A204.1 (cell line): Measurements from ENCODE around the gene ARID3A.
"Not testable (repeated sequence)": the region's sequence is repeated elsewhere in the genome, so short reads cannot be mapped to it uniquely, and the experiment has no call there.

ENCODE experiments used
- FAIRE-seq: peaks from 2 replicates; lab custom pipeline; 2012; peaks lifted over from hg19 to GRCh38; lab: Jason Lieb, UNC

Gene ARID3A

DNA sequence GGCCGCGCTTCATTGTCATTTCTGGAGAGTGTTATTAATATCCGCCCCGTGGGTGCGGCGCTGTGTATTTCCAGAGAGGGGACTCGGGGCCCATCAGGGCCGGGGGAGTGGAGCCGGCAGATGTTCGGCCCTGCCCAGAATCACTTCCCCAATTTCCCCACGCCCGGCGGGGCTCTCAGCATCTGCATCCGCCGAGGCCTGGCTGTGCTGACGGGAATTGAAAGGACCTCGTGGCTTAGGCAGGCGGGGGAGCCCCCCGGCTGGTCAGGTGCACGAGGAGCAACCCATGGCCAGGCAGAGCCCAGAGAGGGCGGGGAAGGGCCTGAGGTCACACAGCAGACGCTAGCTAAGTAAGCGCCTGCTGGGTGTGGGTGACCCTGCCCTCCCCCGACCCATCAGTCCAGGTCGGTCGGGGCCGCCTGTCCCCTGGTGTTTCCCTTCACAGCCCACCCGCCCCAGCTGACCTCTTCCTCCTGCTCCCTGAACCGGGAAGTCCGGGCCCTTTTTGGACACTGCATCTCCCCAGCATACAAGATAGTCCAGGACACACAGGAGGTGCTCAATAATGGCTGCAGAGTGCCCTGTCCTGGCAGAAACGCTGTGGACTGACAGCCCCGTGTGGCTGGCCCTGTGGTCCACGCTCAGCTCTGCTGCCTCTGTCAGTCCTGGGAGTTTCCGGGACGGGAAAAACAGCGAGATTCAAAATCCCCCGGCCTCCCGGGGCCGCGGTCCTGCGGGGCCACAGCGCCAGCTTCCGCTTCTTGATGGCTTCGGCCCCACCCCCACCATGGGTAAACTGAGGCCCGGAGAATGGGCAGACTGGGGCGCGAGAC, 22.1 kb downstream of the ARID3A start:
- no peak for FAIRE-seq

DNA sequence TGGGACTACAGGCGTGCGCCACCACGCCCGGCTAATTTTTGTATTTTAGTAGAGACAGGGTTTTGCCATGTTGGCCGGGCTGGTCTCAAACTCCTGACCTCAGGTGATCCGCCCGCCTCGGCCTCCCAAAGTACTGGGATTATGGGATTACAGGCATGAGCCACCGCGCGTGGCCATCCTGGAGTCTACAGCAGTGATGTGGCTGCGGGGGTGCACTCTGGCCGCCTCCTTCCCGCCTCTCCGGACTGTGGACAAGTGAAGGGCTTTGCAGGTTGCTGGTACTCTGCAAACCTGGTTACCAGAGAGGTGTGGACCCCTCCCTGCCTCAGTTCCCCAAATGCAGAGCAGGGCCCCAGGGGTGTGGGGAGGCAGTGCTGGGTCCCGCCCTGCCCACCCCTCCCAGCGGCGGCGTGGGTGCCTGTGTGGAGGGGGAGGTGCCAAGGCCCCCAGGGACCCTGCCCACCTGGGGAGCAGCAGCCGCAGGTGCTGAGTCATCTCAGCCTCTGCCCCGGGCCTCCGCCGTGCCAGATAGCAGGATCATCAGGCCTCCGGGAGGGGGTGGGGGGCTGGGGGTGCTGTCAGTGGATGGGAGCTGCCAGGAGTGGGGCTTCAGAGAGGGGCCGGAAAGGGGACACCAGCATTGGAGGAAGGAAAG, 23.1 kb downstream of the ARID3A start:
- FAIRE-seq, result no peak

DNA sequence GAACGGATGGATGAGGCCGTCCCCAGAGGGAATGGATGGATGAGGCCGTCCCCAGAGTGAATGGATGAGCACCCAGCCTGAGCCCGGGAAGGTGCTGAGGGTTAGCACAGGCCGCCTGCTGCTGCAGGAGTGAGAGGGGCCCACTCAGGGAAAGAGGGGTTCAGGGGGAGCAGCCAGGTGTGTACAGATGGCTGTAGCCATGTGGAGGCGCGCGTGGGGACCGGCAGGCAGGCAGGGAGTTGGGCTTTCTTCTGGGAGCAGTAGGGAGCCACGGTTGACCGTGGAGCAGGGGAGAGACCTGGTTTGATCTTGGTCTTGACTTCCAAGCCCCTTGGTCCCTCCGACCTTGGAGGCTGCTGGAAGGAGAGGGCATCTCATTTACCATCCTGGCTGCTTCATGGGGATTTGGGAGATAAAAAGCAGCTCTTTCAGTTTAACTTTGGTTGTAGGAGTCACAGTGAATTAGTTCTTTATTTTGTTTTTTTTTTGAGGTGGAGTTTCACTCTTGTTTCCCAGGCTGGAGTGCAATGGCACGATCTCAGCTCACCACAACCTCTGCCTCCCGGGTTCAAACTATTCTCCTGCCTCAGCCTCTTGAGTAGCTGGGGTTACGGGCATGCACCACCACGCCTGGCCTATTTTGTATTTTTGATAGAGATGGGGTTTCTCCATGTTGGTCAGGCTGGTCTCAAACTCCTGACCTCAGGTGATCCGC, 24.7 kb downstream of the ARID3A start:
- FAIRE-seq, result no peak

DNA sequence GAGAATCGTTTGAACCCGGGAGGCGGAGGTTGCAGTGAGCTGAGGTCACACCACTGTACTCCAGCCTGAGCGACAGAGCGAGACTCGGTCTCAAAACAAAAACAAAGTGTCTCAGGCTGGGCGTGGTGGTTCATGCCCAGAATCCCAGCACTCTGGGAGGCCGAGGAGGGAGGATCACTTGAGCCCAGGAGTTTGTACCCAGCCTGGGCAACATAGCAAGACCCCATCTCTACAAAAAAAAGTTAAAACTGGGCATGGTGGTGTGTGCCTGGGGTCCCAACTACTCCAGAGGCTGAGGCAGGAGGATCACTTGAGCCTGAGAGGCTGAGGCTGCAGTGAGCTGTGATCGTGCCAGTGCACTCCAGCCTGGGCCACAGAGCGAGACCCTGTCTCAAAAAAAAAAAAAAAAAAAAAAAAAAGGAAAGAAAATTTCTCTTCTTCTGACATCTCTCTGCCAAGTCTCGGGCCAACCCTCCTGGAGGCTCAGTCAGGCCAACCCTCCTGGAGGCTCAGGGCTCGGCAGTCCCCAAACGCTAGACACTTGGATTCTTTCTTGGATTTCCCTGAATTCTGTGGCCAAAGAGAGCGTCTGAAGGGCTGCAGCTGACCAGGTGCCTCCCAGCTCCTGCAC, 26.3 kb downstream of the ARID3A start:
- no peak for FAIRE-seq

DNA sequence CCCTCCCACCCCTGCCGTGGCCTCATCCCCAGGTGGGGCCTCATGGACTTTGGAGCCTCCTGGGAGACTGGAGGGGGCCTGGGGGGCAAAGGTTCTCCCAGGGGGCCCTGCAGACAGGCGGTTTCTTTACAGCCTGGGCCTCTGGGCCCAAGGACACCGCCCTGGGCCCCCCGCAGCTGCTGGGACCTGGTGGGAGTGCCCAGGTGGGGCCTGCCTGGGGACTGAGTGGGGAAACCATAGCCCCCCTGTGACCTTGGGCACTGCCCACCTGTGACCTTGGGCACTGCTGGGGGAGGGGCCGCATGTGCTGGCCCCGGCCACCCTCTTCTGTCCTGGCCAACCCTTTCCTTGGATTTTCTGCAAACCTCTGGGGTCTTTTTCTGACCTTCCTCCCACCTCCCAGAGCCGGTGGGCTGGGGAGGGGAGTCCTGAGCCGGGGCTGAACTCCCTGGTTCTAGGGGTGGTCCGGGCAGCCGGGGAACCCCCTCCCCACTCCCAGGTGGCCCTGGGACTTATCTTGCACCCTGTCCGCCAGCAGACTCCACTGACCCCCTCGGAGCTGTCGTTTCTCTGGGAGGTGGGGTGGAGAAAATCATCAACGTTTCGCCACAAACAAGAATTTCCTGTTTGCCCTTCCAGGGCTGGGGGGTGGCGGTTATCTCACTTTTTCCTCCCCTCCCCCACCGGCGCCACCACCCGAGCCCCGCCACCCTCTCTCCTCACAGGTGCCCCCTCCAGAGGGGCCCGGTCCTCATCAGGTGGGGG, 27.0 kb downstream of the ARID3A start:
- no peak for FAIRE-seq

DNA sequence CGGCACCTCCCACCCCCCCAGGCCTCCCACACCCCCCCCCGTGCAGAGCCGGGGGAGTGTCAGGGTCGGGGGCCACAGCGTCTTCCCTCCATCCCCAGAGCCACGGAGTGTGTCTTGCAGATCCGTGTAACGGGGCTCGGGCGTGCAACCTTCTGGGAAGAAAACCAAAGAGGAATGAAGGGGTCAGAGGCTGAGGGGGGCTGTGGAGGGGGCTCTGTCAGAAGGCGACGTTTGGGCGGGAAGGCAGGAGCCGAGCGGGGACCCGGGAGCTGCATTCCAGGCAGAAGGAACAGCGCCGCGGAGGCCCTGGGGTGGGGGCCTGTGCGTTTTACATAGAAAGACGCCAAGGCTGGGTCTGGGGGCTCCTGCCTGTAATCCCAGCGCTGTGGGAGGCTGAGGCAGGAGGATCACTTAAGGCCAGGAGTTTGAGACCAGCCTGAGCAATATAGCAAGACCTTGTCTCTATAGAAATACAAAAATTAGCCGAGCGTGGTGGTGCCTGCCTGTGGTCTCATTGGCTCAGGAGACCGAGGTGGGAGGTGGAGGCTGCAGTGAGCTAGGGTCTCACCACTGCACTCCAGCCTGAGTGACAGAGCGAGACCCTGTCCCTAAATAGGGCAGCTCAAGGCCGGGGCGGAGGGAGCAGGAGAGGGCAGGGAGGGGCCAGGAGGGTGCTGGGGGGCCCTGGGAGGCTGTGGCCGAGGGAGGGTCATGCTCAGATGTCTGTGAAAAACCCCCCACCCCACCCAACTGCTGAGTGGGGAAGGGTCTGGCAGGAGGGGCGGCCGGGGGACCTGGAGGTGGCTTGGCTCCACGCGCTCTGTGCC, 27.8 kb downstream of the ARID3A start:
- FAIRE-seq, result no peak

DNA sequence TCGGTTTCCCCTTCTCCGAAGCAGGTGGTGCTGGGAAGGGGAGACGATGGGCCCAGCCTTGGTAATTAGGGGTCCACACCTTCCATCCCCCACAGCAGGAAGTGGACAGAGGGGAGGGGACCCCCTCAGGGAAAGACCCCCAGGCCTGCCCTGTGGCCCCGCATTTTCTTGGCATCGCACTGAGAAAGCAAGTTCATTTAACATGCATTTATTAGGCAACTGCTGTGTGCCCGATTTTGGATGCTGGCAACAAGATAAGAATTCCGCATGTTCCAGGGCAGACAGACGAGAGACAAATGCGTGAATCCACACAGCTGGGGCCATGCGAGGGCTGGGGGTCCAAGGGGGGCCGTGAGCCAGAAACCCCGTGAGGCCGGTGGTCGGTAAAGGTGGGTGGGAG, 28.4 kb downstream of the ARID3A start:
- no peak for FAIRE-seq

DNA sequence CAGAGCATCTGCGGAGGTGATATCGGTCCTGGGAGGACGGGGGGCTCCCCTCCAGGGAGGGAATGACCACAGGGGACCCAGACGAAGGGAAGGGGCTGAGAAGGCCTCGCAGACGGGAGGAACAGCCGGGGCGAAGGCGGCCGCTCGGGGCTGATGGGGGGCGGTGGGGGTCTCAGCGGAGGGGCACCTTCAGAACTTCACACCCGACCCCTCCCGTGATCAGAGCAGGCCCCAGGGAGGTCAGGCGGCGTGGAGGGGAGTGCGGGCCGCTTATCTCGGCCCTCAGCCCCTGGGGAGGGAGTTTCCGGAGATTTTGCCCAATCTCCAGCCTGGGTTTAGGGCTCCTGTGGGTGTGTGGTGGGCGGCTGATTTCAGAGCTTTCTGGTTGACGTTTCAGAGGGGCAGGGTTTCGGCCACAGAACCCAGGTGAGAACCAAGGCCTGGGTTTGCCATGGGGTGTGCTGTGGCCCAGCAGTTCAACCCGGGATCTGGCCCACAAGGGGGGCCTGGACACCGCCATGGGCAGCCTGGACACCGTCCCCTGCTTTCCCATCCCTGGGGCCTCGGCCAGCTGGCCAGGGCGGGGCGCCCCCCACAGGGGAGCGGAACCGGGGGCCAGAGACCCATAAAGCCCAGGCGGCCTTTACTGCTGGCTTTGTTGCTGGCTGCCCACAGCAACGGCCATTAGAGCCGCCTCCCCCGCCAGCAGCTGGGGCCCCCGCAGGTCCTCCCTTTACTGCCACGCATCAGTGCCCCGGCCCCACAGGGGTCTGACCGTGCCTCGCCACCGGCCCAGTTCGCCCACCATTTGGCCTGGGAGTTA, 29.0 kb downstream of the ARID3A start:
- FAIRE-seq, result no peak

DNA sequence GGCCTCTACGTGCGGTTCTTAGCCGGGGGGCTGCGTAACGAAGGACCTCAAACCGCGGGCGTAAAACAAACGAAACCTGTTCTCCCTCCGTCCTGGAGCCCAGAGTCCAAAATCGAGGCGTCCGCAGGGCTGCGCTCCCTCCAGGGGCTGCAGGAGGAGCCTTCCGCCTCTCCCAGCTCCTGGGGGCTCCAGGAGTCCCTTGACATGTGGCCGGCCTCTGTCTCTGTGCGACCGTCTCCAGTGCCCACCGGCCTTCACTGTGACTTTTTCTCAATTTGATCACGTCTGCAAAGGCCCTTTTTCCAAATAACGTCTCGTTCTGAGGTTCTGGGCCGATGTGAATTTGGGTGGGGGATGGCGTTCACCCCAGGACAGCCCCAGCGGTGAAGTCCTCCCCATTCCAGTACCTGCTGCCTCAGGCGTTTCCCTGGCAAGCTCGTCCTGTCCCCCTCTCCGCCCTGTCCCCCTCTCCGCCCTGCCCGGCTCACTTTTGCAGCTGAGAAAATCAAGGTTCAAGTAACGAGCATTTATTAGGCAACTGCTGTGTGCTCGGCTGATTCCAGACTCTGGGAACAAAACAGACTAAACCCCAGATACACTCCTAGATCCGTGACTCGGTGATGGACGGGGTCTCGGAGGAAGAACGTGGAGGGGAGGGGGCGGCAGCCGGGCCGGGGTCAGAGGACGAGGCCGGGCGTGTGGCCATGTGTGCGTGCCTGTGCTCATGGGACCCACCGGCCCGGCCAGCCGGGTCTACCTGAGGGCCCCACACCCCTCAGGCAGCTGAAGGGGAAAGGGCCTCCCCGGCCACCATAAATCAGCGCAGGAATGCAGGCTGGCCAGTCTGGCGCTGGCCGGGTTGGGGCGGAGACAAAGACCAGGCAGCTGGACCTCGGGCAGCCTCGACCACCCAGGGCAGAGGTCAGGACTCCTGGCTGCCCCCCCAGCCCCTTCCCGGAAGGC, 30.2 kb downstream of the ARID3A start:
- no peak for FAIRE-seq

DNA sequence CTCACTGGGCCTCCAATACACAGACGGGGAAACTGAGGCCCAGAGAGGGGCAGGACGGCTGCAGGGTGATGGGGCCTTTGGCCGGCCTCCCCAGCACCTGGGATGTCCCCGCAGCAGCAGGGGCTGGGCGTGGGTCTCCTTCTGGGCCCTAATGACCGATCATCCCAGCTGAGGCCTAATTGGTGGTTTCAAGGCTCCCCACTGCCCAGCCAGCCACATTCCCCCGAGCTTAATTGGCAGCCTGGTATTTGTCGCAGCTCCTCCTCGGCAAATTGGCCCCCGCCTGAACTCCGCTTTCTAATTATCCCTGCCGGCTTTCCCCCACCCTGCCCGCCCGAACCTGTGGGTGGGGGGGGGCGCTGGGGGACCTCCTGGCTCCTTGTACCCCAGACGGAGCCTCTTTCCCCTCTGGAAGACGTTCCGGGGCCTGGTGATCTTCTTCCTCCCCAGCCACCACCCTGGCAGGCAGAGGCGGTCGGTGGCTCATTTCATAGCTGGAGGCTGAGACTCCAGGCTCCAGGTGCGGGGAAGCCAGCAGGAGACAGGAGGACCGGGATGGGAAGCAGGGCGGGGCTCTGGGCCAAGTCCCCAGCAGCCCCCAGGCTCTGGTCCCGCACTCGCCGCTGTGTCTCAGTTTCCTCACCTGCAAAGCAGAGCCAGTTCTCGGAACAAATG, 31.1 kb downstream of the ARID3A start:
- FAIRE-seq, result no peak

DNA sequence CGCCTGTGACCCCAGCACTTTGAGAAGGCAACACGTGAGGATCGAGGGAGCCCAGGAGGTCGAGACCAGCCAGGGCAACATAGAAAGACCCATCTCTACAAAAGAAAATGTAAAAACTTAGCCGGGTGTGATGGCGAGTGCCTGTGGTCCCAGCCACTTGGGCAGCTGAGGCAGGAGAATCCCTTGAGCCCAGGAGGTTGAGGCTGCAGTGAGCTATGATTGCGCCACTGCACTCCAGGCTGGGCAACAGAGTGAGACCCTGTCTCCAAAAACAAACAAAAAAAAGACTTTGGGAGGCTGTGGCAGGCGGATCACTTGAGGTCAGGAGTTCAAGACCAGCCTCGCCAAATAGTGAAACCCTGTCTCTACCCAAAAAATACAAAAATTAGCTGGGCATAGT, 31.7 kb downstream of the ARID3A start:
- not testable (repeated sequence) for FAIRE-seq

DNA sequence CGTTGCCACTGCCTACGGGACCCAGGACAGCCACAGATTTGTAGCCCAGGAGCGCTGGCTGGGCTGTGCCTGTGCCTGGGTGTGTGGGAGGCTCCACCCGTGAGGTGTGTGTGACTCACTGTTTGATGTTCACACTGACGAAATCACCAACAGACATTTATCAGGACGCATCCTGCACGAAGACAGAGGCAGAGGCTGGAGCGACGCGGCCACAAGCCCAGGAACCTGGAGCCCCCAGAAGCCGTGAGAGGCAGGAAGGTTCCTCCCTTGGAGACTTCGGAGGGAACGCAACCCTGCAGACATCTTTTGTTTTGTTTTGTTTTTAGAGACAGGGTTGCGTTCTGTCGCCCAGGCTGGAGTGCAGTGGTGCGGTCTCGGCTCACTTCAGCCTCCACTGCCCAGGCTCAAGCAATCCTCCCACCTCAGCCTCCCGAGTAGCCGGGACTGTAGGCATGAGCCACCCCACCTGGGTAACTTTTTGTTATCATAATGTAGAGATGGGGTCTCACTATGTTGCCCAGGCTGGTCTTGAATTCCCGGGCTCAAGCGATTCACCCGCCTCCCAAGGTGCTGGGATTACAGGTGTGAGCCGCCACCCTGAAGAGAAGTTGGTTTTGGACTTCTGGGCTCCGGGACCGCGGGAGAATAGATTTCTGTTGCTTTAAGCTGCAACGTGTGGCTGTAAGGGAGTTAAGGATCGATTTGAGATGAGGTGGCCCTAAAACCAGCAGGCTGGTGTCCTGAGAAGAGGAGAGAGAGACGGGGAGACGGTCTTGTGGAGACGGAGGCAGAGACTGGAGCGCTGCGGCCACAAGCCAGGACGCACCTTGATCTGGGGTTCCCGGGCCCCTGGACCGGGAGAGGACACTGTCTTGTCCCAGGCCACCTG, 33.4 kb downstream of the ARID3A start:
- FAIRE-seq, result no peak

DNA sequence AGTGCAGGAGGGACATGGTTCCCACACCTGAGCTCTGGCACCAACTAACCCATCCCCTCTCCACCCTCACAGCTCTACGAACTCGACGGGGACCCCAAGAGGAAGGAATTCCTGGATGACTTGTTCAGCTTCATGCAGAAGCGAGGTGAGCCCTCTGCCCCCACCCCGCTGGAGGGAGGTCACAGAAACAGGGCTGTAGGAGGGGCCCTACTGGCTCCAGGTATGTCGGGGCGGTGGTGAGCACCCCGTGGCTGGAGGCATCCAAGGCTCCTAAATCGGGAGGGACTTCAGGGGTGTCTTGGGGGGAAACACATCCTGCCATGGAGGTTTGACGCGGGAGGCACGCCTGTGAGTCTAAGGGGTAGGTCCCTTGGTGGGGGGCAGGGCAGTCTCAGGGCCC, 34.2 kb downstream of the ARID3A start:
- no peak for FAIRE-seq

DNA sequence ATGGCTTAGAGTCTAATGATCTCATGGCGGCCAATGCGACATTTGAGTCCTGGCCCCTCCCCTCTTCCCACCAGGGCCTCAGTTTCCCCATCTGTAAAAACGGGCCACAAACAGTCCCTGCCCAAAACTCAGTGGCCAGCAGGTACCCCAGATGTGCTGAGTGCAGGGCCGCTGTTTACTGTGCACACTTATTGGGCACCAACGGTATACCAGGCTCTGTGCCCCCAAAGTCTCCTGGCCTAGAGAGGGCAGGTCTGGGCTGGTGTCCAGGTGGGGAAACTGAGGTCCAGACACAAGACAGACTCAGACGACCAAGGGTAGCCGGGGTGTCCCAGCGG, 34.7 kb downstream of the ARID3A start:
- FAIRE-seq, result no peak

DNA sequence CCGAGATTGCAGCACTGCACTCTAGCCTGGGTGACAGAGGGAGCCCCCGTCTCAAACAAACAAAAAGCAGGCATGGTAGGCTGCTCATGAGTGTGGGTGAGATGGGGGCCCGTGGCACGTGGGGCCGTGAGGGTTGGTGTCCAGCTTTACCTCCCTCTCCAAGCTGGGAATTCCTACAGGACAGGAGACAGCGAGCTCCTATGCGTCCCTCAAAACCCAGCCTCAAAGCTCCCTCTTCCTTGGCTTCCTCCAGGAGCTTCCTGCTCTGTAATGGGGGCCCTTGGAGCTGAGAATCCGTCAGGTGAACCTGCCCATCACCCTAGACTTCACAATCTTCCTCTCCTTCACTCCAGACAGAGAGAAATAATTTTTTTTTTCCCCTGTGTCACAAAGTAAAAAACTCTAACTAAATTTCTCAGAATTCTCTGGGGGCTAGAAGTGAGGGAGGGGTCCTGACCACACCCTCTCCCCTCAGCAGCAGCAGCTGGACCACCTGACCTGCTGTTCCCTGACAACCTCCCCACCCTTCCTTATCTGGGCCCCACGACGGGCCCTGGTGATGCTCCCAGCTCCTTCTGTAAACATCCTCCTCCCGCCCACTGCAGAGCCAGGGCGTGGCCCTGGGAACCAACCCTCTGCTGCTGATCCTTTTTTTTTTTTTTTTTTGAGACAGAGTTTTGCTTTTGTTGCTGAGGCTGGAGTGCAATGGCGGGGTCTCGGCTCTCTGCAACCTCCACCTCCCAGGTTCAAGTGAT, 36.2 kb downstream of the ARID3A start:
- no peak for FAIRE-seq

DNA sequence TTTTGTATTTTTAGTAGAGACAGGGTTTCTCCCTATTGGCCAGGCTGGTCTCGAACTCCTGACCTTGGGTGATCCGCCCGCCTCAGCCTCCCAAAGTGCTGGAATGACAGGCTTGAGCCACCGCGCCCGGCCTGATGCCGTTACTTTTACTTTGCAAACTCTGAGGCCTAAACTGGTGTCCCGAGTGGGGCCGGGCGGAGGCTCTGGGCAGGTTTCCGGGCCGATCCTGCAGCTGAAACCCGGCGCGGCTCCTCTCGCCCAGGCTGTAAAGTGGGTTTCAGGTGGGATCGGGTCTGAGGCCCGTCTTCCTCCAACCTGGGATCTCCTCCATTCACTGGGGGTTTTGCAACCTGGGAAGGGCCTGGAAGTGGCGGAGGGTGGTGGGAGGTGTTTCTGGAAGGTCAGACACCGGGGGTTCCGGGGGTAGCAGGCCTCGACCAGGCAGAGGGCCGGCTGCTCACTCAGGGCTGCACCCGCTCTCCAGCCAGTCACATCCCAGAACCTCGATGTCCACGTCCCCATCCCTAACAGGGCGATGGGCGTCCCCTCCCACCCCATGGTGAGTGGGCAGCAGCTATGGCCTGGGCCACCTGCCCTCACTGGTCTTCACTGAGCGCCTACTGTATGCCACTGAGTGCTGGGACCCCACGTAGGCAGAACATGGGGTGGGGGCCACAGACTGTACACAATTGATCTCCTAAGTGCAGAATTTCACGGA, 37.0 kb downstream of the ARID3A start:
- no peak for FAIRE-seq
